Neural progenitor cell (in vitro differentiated cells): ENCODE measurements around the gene CORO6. TPM values are rescaled to one million over a fixed set of nuclear protein-coding genes. Genes with fewer than 3 reads are reported as not detected.

Experiments used
- DNase-seq: peaks from one replicate; pipeline ENCODE4 v3.0.0-alpha.2; 2016; ENCODE audit warnings: low spot score
- H2AFZ ChIP-seq: fragments of 200-600 bp; sonication (generic); replicated peaks from 2 replicates; pipeline ENCODE4 v1.6.1; 2016; ENCODE audit warnings: antibody characterized with exemption
- H3F3A ChIP-seq: fragments of 200-600 bp; sonication (generic); 2 replicates; pipeline ENCODE4 v1.6.1; 2016; ENCODE audit warnings: antibody characterized with exemption, low read depth
- H3K27ac ChIP-seq: fragments of 200-600 bp; sonication (generic); 2 replicates; pipeline ENCODE4 v1.5.1; 2016; ENCODE audit warnings: mild to moderate bottlenecking
- H3K27me3 ChIP-seq: fragments of 200-600 bp; sonication (generic); 2 replicates; pipeline ENCODE4 v1.6.1; 2016; ENCODE audit warnings: mild to moderate bottlenecking, moderate library complexity
- H3K36me3 ChIP-seq: fragments of 200-600 bp; sonication (generic); 2 replicates; pipeline ENCODE4 v1.5.1; 2016
- H3K4me1 ChIP-seq: fragments of 200-600 bp; sonication (generic); 2 replicates; pipeline ENCODE4 v1.6.1; 2016; ENCODE audit warnings: mixed run types
- H3K4me2 ChIP-seq: fragments of 200-600 bp; sonication (generic); 2 replicates; pipeline ENCODE4 v1.6.1; 2016
- H3K4me3 ChIP-seq: fragments of 200-600 bp; sonication (generic); 2 replicates; pipeline ENCODE4 v1.5.1; 2016
- H3K79me2 ChIP-seq: fragments of 200-600 bp; sonication (generic); 2 replicates; pipeline ENCODE4 v1.6.1; 2016; ENCODE audit warnings: low read depth
- H3K9ac ChIP-seq: fragments of 200-600 bp; sonication (generic); 2 replicates; pipeline ENCODE4 v1.6.1; 2016
- H3K9me3 ChIP-seq: fragments of 200-600 bp; sonication (generic); 2 replicates; pipeline ENCODE4 v1.5.1; 2016; ENCODE audit warnings: low read depth
- H4K20me1 ChIP-seq: fragments of 200-600 bp; sonication (generic); 2 replicates; pipeline ENCODE4 v1.6.1; 2016; ENCODE audit warnings: low read depth
- H3K27ac Mint-ChIP-seq: 3 replicates; pipeline ENCODE4 v1.8.0; 2021; ENCODE audit warnings: mixed read lengths
- H3K27me3 Mint-ChIP-seq: 2 replicates; pipeline ENCODE4 v1.8.0; 2022; ENCODE audit warnings: low read depth, mild to moderate bottlenecking, inconsistent platforms, moderate library complexity, mixed read lengths; ENCODE audit not compliant: insufficient read depth
- H3K36me3 Mint-ChIP-seq: 3 replicates; pipeline ENCODE4 v1.8.0; 2021; ENCODE audit warnings: mixed read lengths
- H3K4me1 Mint-ChIP-seq: 3 replicates; pipeline ENCODE4 v1.8.0; 2021; ENCODE audit warnings: mixed read lengths
- H3K4me3 Mint-ChIP-seq: 3 replicates; pipeline ENCODE4 v1.8.0; 2021; ENCODE audit warnings: mild to moderate bottlenecking, moderate library complexity, mixed read lengths
- H3K9me3 Mint-ChIP-seq: 3 replicates; pipeline ENCODE4 v1.8.0; 2020; ENCODE audit warnings: mixed read lengths
- EZH2 ChIP-seq: fragments of 200-600 bp; sonication (generic); IDR thresholded peaks from 2 replicates; pipeline ENCODE4 v1.6.1; 2017; ENCODE audit warnings: antibody characterized with exemption, mild to moderate bottlenecking, moderate library complexity
- EZH2phosphoT487 ChIP-seq: fragments of 200-600 bp; sonication (generic); IDR thresholded peaks from 2 replicates; pipeline ENCODE4 v1.6.1; 2017; ENCODE audit warnings: antibody characterized with exemption
- total RNA-seq: library from RNA; depleted of rRNA; stranded (reverse); fragments of >200 nt; gene quantifications from 2 replicates; pipeline ENCODE4 v1.2.3, GENCODE V29; 2015; ENCODE audit warnings: low replicate concordance
- TF ChIP-seq, protein P1 (sequence below): fragments of 200-600 bp; sonication (generic); IDR thresholded peaks from 2 replicates; pipeline ENCODE4 v1.5.1; 2017; ENCODE audit warnings: antibody characterized with exemption, mild to moderate bottlenecking

Gene CORO6
- total RNA-seq, 1 donor from 2014 or later = 3.9 TPM

DNA sequence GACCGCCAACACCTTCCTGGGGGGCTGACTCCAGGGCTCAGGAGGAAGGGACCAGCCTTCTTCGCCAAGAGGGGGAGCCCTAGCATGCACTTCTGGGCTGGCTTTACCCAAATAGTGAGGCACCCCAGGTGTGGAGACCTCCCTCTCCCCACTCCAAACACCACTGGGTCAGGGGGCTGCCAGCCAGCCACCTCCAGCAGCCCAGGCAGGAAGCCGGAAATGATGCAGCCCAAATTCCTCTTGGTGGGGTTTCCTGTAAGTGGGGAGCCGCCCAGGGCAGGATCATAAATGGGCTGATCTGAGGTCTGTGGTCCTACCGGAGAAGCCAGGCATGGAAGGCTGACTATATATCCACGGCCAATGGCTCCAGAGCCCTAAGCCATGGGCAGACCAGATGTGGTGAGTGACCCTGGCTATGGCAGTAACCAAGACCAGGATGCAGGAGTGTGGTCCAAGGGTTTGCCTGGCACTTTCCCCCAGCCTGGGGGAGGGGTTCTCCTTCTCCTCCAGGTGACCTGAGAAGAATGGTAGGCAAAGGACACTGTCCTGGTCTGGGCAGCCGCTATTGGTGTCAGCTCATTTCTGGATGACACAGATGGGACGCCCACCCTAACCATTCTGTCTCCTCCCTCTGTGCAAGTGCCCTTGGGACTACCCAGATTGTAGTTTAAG, 37.5 kb downstream of the CORO6 start:
- H3K36me3 Mint-ChIP-seq = peaks cover 4% of the 10 kb centered on the region
- Histone ChIP-seq H3K9me3 (no peaks in the 10 kb centered on the region), H3K79me2 (peaks cover 61% of the 10 kb centered on the region), H3K36me3 (no peaks in the 10 kb centered on the region), H3K27me3 (no peaks in the 10 kb centered on the region), H3K4me1 (peaks cover 38% of the 10 kb centered on the region), H4K20me1 (peaks cover 73% of the 10 kb centered on the region), H3K4me3 (no peak overlapping the region), H3K27ac (no peak overlapping the region), H3K4me2 (peak overlapping the region; percentile 60), H3F3A (peaks cover 13% of the 10 kb centered on the region), H3K9ac (no peak overlapping the region), H2AFZ (no peak overlapping the region)
- H3K27ac Mint-ChIP-seq = no peak overlapping the region
- H3K4me3 Mint-ChIP-seq = no peak overlapping the region
- TF ChIP-seq EZH2 (no peak), EZH2phosphoT487 (no peak)
- TF ChIP-seq, protein P1, sequence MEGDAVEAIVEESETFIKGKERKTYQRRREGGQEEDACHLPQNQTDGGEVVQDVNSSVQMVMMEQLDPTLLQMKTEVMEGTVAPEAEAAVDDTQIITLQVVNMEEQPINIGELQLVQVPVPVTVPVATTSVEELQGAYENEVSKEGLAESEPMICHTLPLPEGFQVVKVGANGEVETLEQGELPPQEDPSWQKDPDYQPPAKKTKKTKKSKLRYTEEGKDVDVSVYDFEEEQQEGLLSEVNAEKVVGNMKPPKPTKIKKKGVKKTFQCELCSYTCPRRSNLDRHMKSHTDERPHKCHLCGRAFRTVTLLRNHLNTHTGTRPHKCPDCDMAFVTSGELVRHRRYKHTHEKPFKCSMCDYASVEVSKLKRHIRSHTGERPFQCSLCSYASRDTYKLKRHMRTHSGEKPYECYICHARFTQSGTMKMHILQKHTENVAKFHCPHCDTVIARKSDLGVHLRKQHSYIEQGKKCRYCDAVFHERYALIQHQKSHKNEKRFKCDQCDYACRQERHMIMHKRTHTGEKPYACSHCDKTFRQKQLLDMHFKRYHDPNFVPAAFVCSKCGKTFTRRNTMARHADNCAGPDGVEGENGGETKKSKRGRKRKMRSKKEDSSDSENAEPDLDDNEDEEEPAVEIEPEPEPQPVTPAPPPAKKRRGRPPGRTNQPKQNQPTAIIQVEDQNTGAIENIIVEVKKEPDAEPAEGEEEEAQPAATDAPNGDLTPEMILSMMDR = peak; percentile 38
- DNase-seq = no peak
- no peaks in the 10 kb centered on the region for H3K9me3 Mint-ChIP-seq
- H3K27me3 Mint-ChIP-seq = peaks cover 5% of the 10 kb centered on the region
- peaks cover 32% of the 10 kb centered on the region for H3K4me1 Mint-ChIP-seq

DNA sequence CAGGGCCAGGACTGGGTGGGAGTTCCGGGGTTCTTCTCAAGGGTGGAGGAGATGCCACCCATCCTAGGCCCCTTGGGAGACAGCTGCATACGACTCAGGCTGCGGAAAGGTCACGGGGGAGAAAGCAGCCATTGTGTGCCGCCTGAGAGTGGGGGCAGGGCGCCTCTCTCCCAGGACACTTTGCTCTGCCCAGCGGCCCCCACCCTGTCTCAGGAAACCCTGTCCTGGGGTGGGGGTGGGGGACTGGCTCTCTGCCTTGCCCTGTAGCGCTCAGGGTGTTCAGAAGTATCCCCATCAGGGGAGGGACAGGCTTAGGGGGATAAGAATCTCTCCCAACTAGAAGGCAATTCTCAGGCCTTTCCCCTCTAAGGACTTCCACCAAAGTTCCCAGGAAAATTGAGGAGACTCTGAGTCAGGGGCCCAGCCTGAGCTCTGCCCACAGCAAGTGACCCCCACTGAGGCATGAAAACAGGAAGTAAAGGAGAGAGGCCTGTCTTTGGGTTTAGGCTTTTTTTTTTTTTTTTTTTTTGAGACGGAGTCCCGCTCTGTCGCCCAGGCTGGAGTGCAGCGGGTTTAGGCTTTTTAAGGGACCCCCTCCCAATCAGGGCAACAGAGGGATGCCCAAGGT, 38.1 kb downstream of the CORO6 start:
- Histone ChIP-seq H4K20me1 (peaks cover 79% of the 10 kb centered on the region), H3K4me2 (peak overlapping the region; percentile 60)

DNA sequence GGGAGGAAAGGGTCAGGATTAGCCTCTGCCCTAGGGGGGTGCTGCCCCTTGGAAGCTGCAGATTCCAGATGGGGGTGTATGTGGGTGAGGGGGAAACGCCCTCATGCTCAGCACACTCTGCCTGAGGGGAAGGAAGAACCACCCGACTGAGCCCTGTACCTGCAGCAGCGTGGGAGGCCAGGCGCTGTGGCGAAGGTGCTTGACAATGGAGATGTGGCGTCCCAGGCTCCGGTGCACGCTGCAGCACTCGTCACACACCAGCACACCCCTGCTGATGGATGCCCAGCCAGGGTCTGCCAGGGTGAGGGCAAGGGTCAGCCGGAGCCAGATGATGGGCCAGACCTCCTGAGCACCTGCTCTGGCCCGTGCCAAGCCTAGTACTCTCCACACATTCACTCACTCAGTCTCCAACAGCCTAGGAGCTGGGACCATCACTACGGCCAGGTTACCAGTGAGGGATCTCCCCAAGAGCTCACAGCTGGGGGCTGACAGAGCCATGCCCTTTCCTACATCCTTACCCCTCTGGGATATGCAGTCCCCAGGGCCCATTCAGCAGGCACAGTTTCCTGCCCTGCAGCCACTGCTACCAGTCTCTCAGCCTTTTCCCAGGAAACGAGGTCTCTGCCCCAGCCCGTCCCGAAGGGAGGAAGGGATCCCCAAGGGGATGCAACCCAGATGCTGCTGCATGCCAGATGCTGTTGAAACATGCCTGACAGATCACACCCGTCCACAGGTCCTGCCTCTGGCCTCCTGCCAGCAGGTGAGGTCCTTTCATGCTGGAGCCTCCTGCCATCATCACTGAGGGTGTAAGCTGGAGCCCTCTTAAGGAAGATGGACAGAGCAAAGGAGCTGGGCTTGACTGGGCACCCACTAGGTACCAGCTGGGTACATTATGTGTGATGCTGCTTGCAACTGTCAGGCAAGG, 39.1 kb downstream of the CORO6 start:
- Histone ChIP-seq H4K20me1 (peaks cover 80% of the 10 kb centered on the region), H3K36me3 (no peaks in the 10 kb centered on the region), H3K27ac (no peak overlapping the region), H3F3A (peaks cover 12% of the 10 kb centered on the region), H2AFZ (no peak overlapping the region), H3K4me3 (no peak overlapping the region), H3K9ac (no peak overlapping the region), H3K27me3 (no peaks in the 10 kb centered on the region), H3K9me3 (no peaks in the 10 kb centered on the region), H3K4me1 (peaks cover 32% of the 10 kb centered on the region), H3K4me2 (no peak overlapping the region), H3K79me2 (peaks cover 57% of the 10 kb centered on the region)
- no peaks in the 10 kb centered on the region for H3K9me3 Mint-ChIP-seq
- H3K4me3 Mint-ChIP-seq = peak overlapping the region; percentile 60
- no peak overlapping the region for H3K27ac Mint-ChIP-seq
- peaks cover 29% of the 10 kb centered on the region for H3K4me1 Mint-ChIP-seq
- peaks cover 5% of the 10 kb centered on the region for H3K27me3 Mint-ChIP-seq
- TF ChIP-seq EZH2phosphoT487 (no peak), EZH2 (no peak)
- TF ChIP-seq, protein P1 = no peak
- peaks cover 4% of the 10 kb centered on the region for H3K36me3 Mint-ChIP-seq
- no peak for DNase-seq

More for the DNA sequence above, 38.1 kb downstream of the CORO6 start:
- peaks cover 29% of the 10 kb centered on the region for H3K4me1 Mint-ChIP-seq
- no peak overlapping the region for H3K9ac ChIP-seq
- H3K27me3 Mint-ChIP-seq = peaks cover 5% of the 10 kb centered on the region
- peak overlapping the region; percentile 68 for H3K27ac Mint-ChIP-seq
- no peak for DNase-seq
- H3K27me3 ChIP-seq = no peaks in the 10 kb centered on the region
- H3K4me3 ChIP-seq = no peak overlapping the region
- H3K9me3 ChIP-seq = no peaks in the 10 kb centered on the region
- TF ChIP-seq, protein P1 = no peak
- TF ChIP-seq EZH2 (no peak), EZH2phosphoT487 (no peak)
- no peak overlapping the region for H3K27ac ChIP-seq
- peaks cover 4% of the 10 kb centered on the region for H3K36me3 Mint-ChIP-seq
- H2AFZ ChIP-seq = no peak overlapping the region
- H3K36me3 ChIP-seq = no peaks in the 10 kb centered on the region
- H3K4me1 ChIP-seq = peaks cover 32% of the 10 kb centered on the region
- peaks cover 12% of the 10 kb centered on the region for H3F3A ChIP-seq
- H3K79me2 ChIP-seq = peaks cover 61% of the 10 kb centered on the region
- peak overlapping the region; percentile 43 for H3K4me3 Mint-ChIP-seq
- H3K9me3 Mint-ChIP-seq = no peaks in the 10 kb centered on the region
